ENCODE measurements around the gene SLC8A2. TPM values are rescaled to one million over a fixed set of nuclear protein-coding genes. Genes with fewer than 3 reads are reported as not detected.

The SLC8A2 gene
- polyA plus RNA-seq, 1 donor (not counting 4 experiments of a cell fraction or from before 2014, with no cell fraction given), result 0.17 TPM

GRCh38 chr19:47450478-47450877 lies 21.2 kb downstream of the SLC8A2 start:
- H3K9ac ChIP-seq (ENCODE audit: control insufficient read depth, extremely low read depth, insufficient read depth, low read length), result no peak overlapping the region
- peaks cover 3% of the 10 kb centered on the region for H3K4me1 ChIP-seq (ENCODE audit: control insufficient read depth, extremely low read depth, insufficient read depth, low read length)
- H3K4me2 ChIP-seq (ENCODE audit: control insufficient read depth, extremely low read depth, insufficient read depth, low read depth, low read length), result no peak overlapping the region
- no peaks in the 10 kb centered on the region for H3K9me3 ChIP-seq (ENCODE audit: control insufficient read depth, low read depth, low read length)
- DNase-seq (ENCODE audit: low read depth, low spot score) (no peak), FAIRE-seq (no peak)
- dilution Hi-C loops (cut with MboI; ENCODE audit: extremely low pct_ligation_motif_present, low sequenced_read_pairs), result no loop called here
- peaks cover 2% of the 10 kb centered on the region for H4K20me1 ChIP-seq (ENCODE audit: control insufficient read depth, extremely low read depth, insufficient read depth, low read length)
- no peaks in the 10 kb centered on the region for H3K79me2 ChIP-seq (ENCODE audit: control insufficient read depth, insufficient read depth, low read length)
- H3K9me1 ChIP-seq (ENCODE audit: control insufficient read depth, extremely low read depth, insufficient read depth, low read length), result no peaks in the 10 kb centered on the region
- H3K4me3 ChIP-seq (ENCODE audit: control insufficient read depth in 2 of 3, extremely low read depth in 1 of 3, insufficient read depth in 2 of 3, low read depth in 1 of 3, low read length in 3 of 3), result no peak overlapping the region
- peaks cover 48% of the 10 kb centered on the region for H3K27me3 ChIP-seq (ENCODE audit: control insufficient read depth, extremely low read depth, insufficient read depth, low read length)
- no peak for TF ChIP-seq EZH2 (IDR thresholded peaks at IDR 0.05; ENCODE audit: low read length)
- TF ChIP-seq, protein P1, sequence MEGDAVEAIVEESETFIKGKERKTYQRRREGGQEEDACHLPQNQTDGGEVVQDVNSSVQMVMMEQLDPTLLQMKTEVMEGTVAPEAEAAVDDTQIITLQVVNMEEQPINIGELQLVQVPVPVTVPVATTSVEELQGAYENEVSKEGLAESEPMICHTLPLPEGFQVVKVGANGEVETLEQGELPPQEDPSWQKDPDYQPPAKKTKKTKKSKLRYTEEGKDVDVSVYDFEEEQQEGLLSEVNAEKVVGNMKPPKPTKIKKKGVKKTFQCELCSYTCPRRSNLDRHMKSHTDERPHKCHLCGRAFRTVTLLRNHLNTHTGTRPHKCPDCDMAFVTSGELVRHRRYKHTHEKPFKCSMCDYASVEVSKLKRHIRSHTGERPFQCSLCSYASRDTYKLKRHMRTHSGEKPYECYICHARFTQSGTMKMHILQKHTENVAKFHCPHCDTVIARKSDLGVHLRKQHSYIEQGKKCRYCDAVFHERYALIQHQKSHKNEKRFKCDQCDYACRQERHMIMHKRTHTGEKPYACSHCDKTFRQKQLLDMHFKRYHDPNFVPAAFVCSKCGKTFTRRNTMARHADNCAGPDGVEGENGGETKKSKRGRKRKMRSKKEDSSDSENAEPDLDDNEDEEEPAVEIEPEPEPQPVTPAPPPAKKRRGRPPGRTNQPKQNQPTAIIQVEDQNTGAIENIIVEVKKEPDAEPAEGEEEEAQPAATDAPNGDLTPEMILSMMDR (optimal IDR thresholded peaks at IDR 0.05 in 1 of 3, IDR thresholded peaks at IDR 0.05 in 1 of 3, conservative IDR thresholded peaks at IDR 0.05 in 1 of 3; ENCODE audit: extremely low read depth in 1 of 3, insufficient read depth in 2 of 3, low read length in 3 of 3), result no peak
- H3K36me3 ChIP-seq (ENCODE audit: control insufficient read depth in 2 of 2, extremely low read depth in 1 of 2, insufficient read depth in 2 of 2, low read length in 2 of 2), result no peaks in the 10 kb centered on the region
- H3K27ac ChIP-seq (ENCODE audit: control insufficient read depth, insufficient read depth, low read length), result no peak overlapping the region
- H2AFZ ChIP-seq (ENCODE audit: control insufficient read depth, low read length), result no peak overlapping the region

- H3K9me3 ChIP-seq (ENCODE audit: control insufficient read depth, low read depth, low read length), result no peaks in the 10 kb centered on the region
- TF ChIP-seq, protein P1 (optimal IDR thresholded peaks at IDR 0.05 in 1 of 3, IDR thresholded peaks at IDR 0.05 in 1 of 3, conservative IDR thresholded peaks at IDR 0.05 in 1 of 3; ENCODE audit: extremely low read depth in 1 of 3, insufficient read depth in 2 of 3, low read length in 3 of 3), result no peak
- TF ChIP-seq EZH2 (IDR thresholded peaks at IDR 0.05; ENCODE audit: low read length), result no peak
- DNase-seq (ENCODE audit: low read depth, low spot score), result no peak
- H3K9me1 ChIP-seq (ENCODE audit: control insufficient read depth, extremely low read depth, insufficient read depth, low read length), result no peaks in the 10 kb centered on the region
- H3K79me2 ChIP-seq (ENCODE audit: control insufficient read depth, insufficient read depth, low read length), result no peaks in the 10 kb centered on the region
- H3K4me1 ChIP-seq (ENCODE audit: control insufficient read depth, extremely low read depth, insufficient read depth, low read length), result peaks cover 3% of the 10 kb centered on the region
- H3K4me2 ChIP-seq (ENCODE audit: control insufficient read depth, extremely low read depth, insufficient read depth, low read depth, low read length), result no peak overlapping the region
- no peak for FAIRE-seq
- no peaks in the 10 kb centered on the region for H3K36me3 ChIP-seq (ENCODE audit: control insufficient read depth in 2 of 2, extremely low read depth in 1 of 2, insufficient read depth in 2 of 2, low read length in 2 of 2)
- H4K20me1 ChIP-seq (ENCODE audit: control insufficient read depth, extremely low read depth, insufficient read depth, low read length), result peaks cover 2% of the 10 kb centered on the region
- no peak overlapping the region for H3K4me3 ChIP-seq (ENCODE audit: control insufficient read depth in 2 of 3, extremely low read depth in 1 of 3, insufficient read depth in 2 of 3, low read depth in 1 of 3, low read length in 3 of 3)
- no peak overlapping the region for H3K27ac ChIP-seq (ENCODE audit: control insufficient read depth, insufficient read depth, low read length)
- dilution Hi-C loops (cut with MboI; ENCODE audit: extremely low pct_ligation_motif_present, low sequenced_read_pairs), result no loop called here
- H2AFZ ChIP-seq (ENCODE audit: control insufficient read depth, low read length), result no peak overlapping the region
- H3K9ac ChIP-seq (ENCODE audit: control insufficient read depth, extremely low read depth, insufficient read depth, low read length), result no peak overlapping the region
- H3K27me3 ChIP-seq (ENCODE audit: control insufficient read depth, extremely low read depth, insufficient read depth, low read length), result peaks cover 66% of the 10 kb centered on the region
Measured at GRCh38 chr19:47448360-47448727, 23.3 kb downstream of the SLC8A2 start.
